ENCODE data around the gene PPP2R1B.

GRCh38 chr11:111779118-111779517 is 12.9 kb upstream of the PPP2R1B start:
- no peak for TF ChIP-seq EP300 (IDR thresholded peaks at IDR 0.05)
- no peak for TF ChIP-seq CTCF (IDR thresholded peaks at IDR 0.05)
- no peak for TF ChIP-seq POLR2A (IDR thresholded peaks at IDR 0.05)
